Measurements from ENCODE around the gene RXFP4.
A peak's percentile ranks its signal among the peaks of the same experiment; 100 is the strongest.

The RXFP4 gene

DNA sequence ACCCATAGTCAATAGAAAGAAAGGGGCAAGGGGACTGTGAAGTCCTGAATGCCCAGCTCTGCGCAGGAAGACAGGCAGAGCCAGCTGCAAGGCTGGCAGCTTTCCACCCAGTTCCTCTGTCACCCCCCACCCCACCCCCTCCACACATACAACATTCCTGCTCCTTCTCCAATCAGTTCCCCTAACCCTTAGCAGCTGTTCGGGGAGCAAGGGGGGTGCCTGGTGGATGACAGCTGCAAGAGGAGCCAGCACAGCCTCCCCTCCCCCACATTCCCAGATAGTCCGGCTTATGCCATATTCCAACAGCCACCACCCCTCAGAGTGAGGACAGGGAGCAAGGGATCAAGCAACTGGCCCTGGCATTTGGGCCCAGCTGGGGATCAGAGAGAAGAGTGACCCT lies 27.2 kb downstream of the RXFP4 start:
- Histone ChIP-seq H3K4me3 (ENCODE audit: insufficient read depth, low read depth, low read length, poor library complexity, severe bottlenecking) (no peak overlapping the region), H3K27ac (ENCODE audit: insufficient read depth, low read length, poor library complexity, severe bottlenecking) (peak overlapping the region; percentile 62), H3K27me3 (replicated peaks; ENCODE audit: control insufficient read depth, insufficient read depth, low read length, poor library complexity, severe bottlenecking) (no peaks in the 10 kb centered on the region), H3K4me1 (ENCODE audit: control insufficient read depth, insufficient read depth, low read length, poor library complexity, severe bottlenecking) (peaks cover 68% of the 10 kb centered on the region), H3K9me3 (ENCODE audit: control insufficient read depth, low read length) (no peaks in the 10 kb centered on the region), H3K36me3 (ENCODE audit: control insufficient read depth, insufficient read depth, low read length) (peaks cover 53% of the 10 kb centered on the region)
- no peak for DNase-seq

DNA sequence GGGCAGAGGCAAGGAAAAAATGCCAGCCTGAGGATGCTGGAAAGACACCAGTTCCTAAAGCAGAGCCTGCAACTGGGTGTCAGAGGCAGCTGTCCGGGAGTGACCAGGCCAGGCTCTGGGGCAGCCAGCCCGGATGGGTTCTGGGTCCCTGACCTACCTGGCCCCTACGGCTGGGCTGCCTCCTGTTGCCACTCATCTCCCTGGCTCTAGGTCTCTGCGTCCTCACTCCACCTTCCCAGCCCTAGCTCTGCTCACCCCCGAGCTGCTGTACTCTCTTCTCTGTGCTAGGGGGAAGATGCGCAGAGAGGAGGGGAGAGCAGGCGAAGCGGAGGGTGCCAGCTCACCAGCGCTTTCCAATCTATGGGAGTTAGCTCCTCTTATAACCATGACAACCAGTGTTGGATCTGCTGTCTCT lies 27.9 kb downstream of the RXFP4 start:
- Histone ChIP-seq H3K9me3 (ENCODE audit: control insufficient read depth, low read length) (no peaks in the 10 kb centered on the region), H3K36me3 (ENCODE audit: control insufficient read depth, insufficient read depth, low read length) (peaks cover 52% of the 10 kb centered on the region), H3K27ac (ENCODE audit: insufficient read depth, low read length, poor library complexity, severe bottlenecking) (peak overlapping the region; percentile 62), H3K27me3 (replicated peaks; ENCODE audit: control insufficient read depth, insufficient read depth, low read length, poor library complexity, severe bottlenecking) (no peaks in the 10 kb centered on the region), H3K4me1 (ENCODE audit: control insufficient read depth, insufficient read depth, low read length, poor library complexity, severe bottlenecking) (peaks cover 75% of the 10 kb centered on the region), H3K4me3 (ENCODE audit: insufficient read depth, low read depth, low read length, poor library complexity, severe bottlenecking) (no peak overlapping the region)
- DNase-seq: no peak

DNA sequence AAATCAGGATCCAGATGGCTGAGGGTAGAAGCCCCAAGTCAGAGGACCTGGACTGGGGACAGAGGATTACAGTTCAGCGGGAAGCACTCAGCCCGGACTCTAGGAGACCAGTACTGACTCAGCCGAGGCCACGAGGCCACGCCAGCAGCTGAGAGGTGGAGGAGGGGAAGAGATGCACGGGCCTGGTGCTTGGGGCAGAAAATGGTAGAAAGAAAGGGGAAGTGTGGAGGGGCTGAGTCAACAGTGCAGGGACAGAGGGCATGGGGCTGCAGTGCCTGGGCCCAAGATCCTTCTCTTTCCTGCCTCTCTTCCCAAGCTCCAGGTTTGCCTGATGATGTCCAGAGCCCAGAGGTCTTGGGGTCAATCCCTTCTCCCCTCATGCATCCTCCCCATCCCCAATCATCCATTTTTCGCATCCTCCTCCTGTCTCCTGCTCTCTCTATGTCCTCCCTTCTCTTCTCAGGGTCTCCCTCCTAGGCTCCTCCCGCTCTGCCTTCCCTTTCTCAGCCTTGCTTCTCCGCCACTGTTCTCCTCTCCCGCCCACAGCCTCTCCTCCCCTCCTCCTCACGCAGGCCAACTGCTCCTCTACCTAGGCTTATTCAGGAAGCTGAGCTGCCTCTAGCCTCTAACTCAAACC lies 29.2 kb downstream of the RXFP4 start:
- H3K9me3 ChIP-seq (ENCODE audit: control insufficient read depth, low read length): no peaks in the 10 kb centered on the region
- H3K36me3 ChIP-seq (ENCODE audit: control insufficient read depth, insufficient read depth, low read length): peaks cover 41% of the 10 kb centered on the region
- no peak for DNase-seq
- H3K4me1 ChIP-seq (ENCODE audit: control insufficient read depth, insufficient read depth, low read length, poor library complexity, severe bottlenecking): peaks cover 87% of the 10 kb centered on the region
- H3K27ac ChIP-seq (ENCODE audit: insufficient read depth, low read length, poor library complexity, severe bottlenecking): peak overlapping the region; percentile 62
- H3K27me3 ChIP-seq (replicated peaks; ENCODE audit: control insufficient read depth, insufficient read depth, low read length, poor library complexity, severe bottlenecking): no peaks in the 10 kb centered on the region
- H3K4me3 ChIP-seq (ENCODE audit: insufficient read depth, low read depth, low read length, poor library complexity, severe bottlenecking): peak overlapping the region; percentile 4

DNA sequence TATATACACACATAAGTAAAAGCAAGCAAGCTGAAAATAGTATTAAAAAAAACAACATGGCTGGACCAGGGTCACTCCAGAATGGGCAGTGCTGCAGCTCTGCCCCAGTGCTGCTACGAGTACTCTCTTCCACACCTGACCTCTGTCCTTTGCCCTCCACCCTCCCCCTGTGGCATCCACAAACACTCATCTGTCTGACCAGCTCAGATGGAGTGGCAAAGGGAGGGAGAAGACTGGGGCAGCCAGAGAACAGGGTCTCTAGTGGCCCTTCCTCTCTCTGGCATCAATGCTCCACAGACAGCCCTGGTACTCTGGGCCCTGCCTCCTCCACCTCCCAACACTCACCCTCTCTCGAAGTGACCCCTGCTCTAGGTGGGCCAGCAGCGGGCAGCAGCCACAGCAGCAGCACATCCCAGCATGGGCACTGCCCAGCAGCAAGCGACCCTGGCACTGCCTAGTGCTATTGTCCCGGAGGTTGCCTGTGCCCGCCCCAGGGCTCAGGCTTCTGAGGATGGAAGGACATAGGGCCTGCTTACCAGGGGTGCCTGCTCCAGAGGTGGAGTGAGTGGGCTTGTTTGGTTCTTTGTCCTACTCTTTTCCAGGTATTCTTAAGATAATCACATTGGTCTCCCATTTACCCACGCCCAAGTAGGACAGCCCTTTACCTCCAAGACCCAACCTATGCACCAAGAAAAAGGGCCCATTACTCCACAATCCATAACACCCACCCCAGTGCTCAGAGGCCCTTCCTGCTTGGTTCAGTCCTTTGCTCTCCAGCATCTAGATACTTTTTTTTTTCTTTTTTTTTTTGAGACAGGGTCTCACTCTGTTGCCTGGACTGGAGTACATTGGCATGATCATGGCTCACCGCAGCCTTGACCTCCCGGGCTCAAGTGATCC lies 30.7 kb downstream of the RXFP4 start:
- no peak for DNase-seq
- peaks cover 87% of the 10 kb centered on the region for H3K4me1 ChIP-seq (ENCODE audit: control insufficient read depth, insufficient read depth, low read length, poor library complexity, severe bottlenecking)
- H3K9me3 ChIP-seq (ENCODE audit: control insufficient read depth, low read length): no peaks in the 10 kb centered on the region
- no peak overlapping the region for H3K4me3 ChIP-seq (ENCODE audit: insufficient read depth, low read depth, low read length, poor library complexity, severe bottlenecking)
- peak overlapping the region; percentile 59 for H3K27ac ChIP-seq (ENCODE audit: insufficient read depth, low read length, poor library complexity, severe bottlenecking)
- no peaks in the 10 kb centered on the region for H3K27me3 ChIP-seq (replicated peaks; ENCODE audit: control insufficient read depth, insufficient read depth, low read length, poor library complexity, severe bottlenecking)
- peaks cover 26% of the 10 kb centered on the region for H3K36me3 ChIP-seq (ENCODE audit: control insufficient read depth, insufficient read depth, low read length)

DNA sequence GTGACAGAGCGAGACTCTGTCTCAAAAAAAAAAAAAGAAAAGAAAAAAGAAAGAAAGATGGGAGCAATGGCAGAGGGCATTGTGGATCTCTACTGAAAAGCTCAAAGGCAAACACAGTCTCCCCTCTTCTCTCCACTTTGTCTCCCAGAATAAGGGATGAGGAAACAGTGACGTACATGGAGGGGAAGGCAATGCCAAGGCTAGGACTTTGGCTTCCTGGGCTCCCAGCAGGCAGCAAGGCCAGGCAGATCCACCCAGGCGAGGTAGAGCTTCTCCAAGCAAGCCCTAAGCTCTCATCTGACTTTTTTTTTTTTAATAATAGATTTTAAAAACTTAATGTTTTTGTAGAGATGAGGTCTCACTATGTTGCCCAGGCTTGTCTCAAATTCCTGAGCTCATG lies 32.3 kb downstream of the RXFP4 start:
- peaks cover 72% of the 10 kb centered on the region for H3K4me1 ChIP-seq (ENCODE audit: control insufficient read depth, insufficient read depth, low read length, poor library complexity, severe bottlenecking)
- no peaks in the 10 kb centered on the region for H3K9me3 ChIP-seq (ENCODE audit: control insufficient read depth, low read length)
- H3K4me3 ChIP-seq (ENCODE audit: insufficient read depth, low read depth, low read length, poor library complexity, severe bottlenecking): no peak overlapping the region
- peak overlapping the region; percentile 84 for H3K27ac ChIP-seq (ENCODE audit: insufficient read depth, low read length, poor library complexity, severe bottlenecking)
- no peaks in the 10 kb centered on the region for H3K27me3 ChIP-seq (replicated peaks; ENCODE audit: control insufficient read depth, insufficient read depth, low read length, poor library complexity, severe bottlenecking)
- DNase-seq: no peak
- H3K36me3 ChIP-seq (ENCODE audit: control insufficient read depth, insufficient read depth, low read length): peaks cover 11% of the 10 kb centered on the region

DNA sequence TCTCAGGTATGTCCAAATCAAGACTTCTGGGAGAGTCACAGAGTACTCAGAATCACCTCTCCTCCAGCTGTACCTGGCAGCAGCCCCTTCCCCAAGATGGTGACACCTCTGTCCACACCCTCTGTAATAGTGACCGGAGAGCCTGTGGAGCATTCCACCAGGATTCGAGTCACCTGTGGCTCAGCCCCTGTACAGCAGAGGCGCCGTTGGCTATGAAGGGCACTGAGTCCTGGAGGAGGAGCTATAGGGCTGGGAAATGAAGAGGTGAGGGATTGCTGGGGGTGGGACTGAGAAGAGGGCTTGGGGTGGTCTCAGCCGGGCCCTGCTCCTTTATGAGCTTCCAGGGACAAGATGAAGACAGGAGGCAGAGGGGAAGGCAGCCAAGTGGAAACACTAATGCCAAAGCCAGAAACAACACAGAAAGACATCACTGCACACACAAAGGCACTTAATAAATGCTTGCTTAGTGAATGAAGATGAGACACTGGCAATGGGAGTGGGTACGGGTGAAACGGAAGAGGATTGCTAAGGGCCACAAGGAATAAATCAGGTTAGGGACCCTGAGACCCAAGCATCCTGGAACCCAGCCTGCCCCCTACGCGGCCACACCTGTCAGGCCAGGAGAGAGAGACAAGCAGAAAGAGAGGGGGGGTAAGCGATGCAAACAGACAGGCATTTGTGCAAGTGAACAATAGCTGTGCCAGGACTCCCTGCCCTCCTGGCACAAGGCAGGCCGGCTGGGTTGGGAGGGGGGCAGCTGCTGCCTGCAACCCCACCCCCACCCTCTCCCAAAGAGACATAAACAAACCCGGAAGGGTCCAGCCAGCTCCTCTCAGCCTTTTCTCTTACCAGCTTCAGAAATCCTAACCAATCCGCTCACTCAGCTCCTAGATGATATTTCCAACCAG lies 33.0 kb downstream of the RXFP4 start:
- no peak for DNase-seq

DNA sequence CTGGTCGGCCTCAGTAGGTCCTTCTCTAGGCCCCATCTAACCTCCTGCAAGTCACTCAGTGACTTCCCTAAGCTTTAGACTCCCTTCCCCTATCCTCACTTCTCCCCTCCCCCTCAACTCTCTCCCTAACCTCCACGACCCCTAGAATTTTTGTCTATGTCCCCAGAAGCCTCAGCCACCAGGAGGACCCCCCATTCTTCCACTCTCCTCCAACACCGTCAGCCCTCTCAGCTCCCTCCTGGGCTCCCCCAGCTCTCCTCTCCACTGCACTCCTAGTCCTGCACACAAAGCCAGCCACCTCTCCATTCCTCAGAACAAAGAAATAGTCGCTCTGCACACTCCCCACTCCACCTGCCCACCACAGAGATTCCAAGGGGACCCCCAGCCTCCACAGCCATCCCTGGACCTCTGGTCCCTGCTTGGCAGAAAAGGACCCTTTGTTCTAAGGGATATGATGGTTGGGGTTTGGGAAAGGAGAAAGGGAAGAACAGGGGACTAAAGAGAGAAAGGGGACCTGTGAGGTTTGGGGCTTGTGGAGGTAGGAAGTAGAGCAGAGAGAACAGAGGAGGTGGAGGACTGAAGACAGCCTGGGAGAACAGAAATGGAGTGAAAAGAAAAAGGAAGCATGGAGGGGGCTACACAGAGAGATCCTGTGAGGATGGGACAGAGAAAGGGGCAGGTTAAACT lies 34.1 kb downstream of the RXFP4 start:
- no peaks in the 10 kb centered on the region for H3K27me3 ChIP-seq (replicated peaks; ENCODE audit: control insufficient read depth, insufficient read depth, low read length, poor library complexity, severe bottlenecking)
- H3K36me3 ChIP-seq (ENCODE audit: control insufficient read depth, insufficient read depth, low read length): peaks cover 5% of the 10 kb centered on the region
- peaks cover 69% of the 10 kb centered on the region for H3K4me1 ChIP-seq (ENCODE audit: control insufficient read depth, insufficient read depth, low read length, poor library complexity, severe bottlenecking)
- H3K9me3 ChIP-seq (ENCODE audit: control insufficient read depth, low read length): no peaks in the 10 kb centered on the region
- H3K27ac ChIP-seq (ENCODE audit: insufficient read depth, low read length, poor library complexity, severe bottlenecking): peak overlapping the region; percentile 84
- DNase-seq: no peak
- H3K4me3 ChIP-seq (ENCODE audit: insufficient read depth, low read depth, low read length, poor library complexity, severe bottlenecking): peak overlapping the region; percentile 84

More for the DNA sequence above, 33.0 kb downstream of the RXFP4 start:
- Histone ChIP-seq H3K9me3 (ENCODE audit: control insufficient read depth, low read length) (no peaks in the 10 kb centered on the region), H3K27me3 (replicated peaks; ENCODE audit: control insufficient read depth, insufficient read depth, low read length, poor library complexity, severe bottlenecking) (no peaks in the 10 kb centered on the region), H3K36me3 (ENCODE audit: control insufficient read depth, insufficient read depth, low read length) (peaks cover 5% of the 10 kb centered on the region), H3K4me1 (ENCODE audit: control insufficient read depth, insufficient read depth, low read length, poor library complexity, severe bottlenecking) (peaks cover 69% of the 10 kb centered on the region), H3K4me3 (ENCODE audit: insufficient read depth, low read depth, low read length, poor library complexity, severe bottlenecking) (peak overlapping the region; percentile 84), H3K27ac (ENCODE audit: insufficient read depth, low read length, poor library complexity, severe bottlenecking) (peak overlapping the region; percentile 84)

DNA sequence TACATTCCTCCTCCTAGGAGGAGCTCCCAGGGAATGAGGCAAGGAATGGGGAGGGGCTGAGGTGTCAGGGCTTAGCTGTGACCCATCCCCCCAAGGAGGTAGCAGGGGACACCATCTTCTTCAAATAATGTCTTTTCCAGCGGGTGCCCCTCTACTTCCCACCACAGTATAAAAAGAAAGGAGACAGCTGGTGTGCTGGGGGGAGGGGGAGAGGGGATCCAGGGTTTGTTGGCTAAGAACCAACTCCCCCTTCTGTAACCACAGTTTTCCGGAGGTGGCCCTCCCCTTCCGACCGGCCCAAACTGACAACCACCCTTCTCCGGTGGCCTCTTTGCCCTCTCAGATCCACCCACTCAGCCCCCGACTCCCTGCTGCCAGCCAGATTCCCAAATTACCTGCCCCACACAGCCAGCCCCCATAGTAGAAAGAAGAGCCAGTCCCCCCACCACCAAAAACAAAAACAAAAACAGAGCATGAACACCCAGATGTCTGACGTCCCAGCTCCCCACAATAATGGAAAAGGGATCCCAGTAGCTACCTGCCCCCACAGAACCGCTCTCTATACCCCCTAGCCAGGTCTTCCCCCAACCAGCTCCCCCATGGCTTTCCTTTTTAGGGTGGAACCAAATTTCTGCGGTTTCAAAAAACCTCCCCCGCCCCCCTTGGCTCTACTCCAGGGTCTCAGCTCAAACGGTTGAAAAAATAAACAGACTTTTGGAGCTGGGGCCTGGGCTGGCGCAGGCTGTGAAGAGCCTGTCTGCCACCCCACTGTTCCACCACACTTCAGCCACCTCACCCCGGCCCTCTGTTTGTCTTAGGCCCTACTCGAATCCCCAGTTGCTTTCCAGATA lies 34.8 kb downstream of the RXFP4 start:
- Histone ChIP-seq H3K4me1 (ENCODE audit: control insufficient read depth, insufficient read depth, low read length, poor library complexity, severe bottlenecking) (peaks cover 69% of the 10 kb centered on the region), H3K36me3 (ENCODE audit: control insufficient read depth, insufficient read depth, low read length) (peaks cover 5% of the 10 kb centered on the region), H3K27me3 (replicated peaks; ENCODE audit: control insufficient read depth, insufficient read depth, low read length, poor library complexity, severe bottlenecking) (no peaks in the 10 kb centered on the region), H3K27ac (ENCODE audit: insufficient read depth, low read length, poor library complexity, severe bottlenecking) (peak overlapping the region; percentile 84), H3K9me3 (ENCODE audit: control insufficient read depth, low read length) (no peaks in the 10 kb centered on the region), H3K4me3 (ENCODE audit: insufficient read depth, low read depth, low read length, poor library complexity, severe bottlenecking) (peak overlapping the region; percentile 84)
- peak; percentile 40 to 61 (median 46) for DNase-seq
